Upper lobe of right lung (tissue), 1 donor: Measurements from ENCODE around the gene LMBRD1. TPM values are rescaled to one million over a fixed set of nuclear protein-coding genes. Genes with fewer than 3 reads are reported as not detected.

ENCODE experiments used
- ATAC-seq: fragments of 200-7000 bp; cut with Tn5 transposase; one replicate; pipeline ENCODE4 v1.9.1; 2020; ENCODE audit warnings: mild to moderate bottlenecking, moderate library complexity
- DNase-seq: peaks from one replicate; pipeline ENCODE4 v3.0.0-alpha.2; 2020
- H3K27ac ChIP-seq: fragments of 200-600 bp; one replicate; pipeline ENCODE4 v1.8.0; 2022
- H3K27me3 ChIP-seq: fragments of 200-600 bp; one replicate; pipeline ENCODE4 v1.8.0; 2022; ENCODE audit warnings: mild to moderate bottlenecking
- H3K36me3 ChIP-seq: fragments of 200-600 bp; one replicate; pipeline ENCODE4 v1.8.0; 2022
- H3K4me1 ChIP-seq: fragments of 200-600 bp; one replicate; pipeline ENCODE4 v1.8.0; 2022
- H3K4me3 ChIP-seq: fragments of 200-600 bp; one replicate; pipeline ENCODE4 v1.8.0; 2022; ENCODE audit warnings: mild to moderate bottlenecking
- H3K9me3 ChIP-seq: fragments of 200-600 bp; one replicate; pipeline ENCODE4 v1.8.0; 2022
- CTCF ChIP-seq: fragments of 200-600 bp; IDR thresholded peaks from one replicate; pipeline ENCODE4 v1.8.0; 2022; ENCODE audit warnings: antibody characterized with exemption
- intact Hi-C: fragments of 100-400 bp; cut with DNase I; formaldehyde crosslinking; loops from one replicate; pipeline ENCODE4 v1.11.0; 2022
- total RNA-seq: library from RNA; stranded (reverse); fragmentation: NEBNext Ultra II Directional; extraction: Animal tissue kit (Norgen Biotek cat#: 25700); gene quantifications from one replicate; pipeline ENCODE4 v1.2.1, GENCODE V29; 2021
- donor health status: DM: no; HTN: yes; CAD: no; lungs with severe emphysema.

The LMBRD1 gene
- total RNA-seq, 1 donor from 2014 or later = 66.7 TPM

DNA sequence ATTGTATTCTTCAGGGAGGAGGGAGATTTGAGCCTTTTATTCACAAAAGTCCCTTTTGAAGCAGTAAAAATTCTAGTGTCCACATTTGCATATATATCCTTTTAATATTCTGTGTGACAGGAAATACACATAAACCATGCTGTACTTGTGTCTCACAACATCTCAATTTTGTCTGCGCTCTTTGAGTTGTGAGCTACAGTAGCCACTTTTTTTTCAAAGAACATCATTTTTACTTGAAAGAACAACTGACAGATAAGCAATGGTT is 21.3 kb downstream of the LMBRD1 start:
- intact Hi-C loops = no loop called here
- no peak for ATAC-seq
- H3K27me3 ChIP-seq = no peaks in the 10 kb centered on the region
- no peaks in the 10 kb centered on the region for H3K4me1 ChIP-seq
- H3K9me3 ChIP-seq = no peaks in the 10 kb centered on the region
- H3K36me3 ChIP-seq = no peaks in the 10 kb centered on the region
- H3K27ac ChIP-seq = no peak overlapping the region
- DNase-seq = no peak
- no peak for TF ChIP-seq CTCF
- no peak overlapping the region for H3K4me3 ChIP-seq

- Histone ChIP-seq H3K36me3 (no peaks in the 10 kb centered on the region), H3K4me3 (no peak overlapping the region), H3K27me3 (no peaks in the 10 kb centered on the region), H3K9me3 (no peaks in the 10 kb centered on the region), H3K27ac (no peak overlapping the region), H3K4me1 (no peaks in the 10 kb centered on the region)
- no peak for TF ChIP-seq CTCF
- intact Hi-C loops = no loop called here
- ATAC-seq (no peak), DNase-seq (no peak)
Observed at GRCh38 chr6:69774740-69775584, 21.8 kb downstream of the LMBRD1 start.

DNA sequence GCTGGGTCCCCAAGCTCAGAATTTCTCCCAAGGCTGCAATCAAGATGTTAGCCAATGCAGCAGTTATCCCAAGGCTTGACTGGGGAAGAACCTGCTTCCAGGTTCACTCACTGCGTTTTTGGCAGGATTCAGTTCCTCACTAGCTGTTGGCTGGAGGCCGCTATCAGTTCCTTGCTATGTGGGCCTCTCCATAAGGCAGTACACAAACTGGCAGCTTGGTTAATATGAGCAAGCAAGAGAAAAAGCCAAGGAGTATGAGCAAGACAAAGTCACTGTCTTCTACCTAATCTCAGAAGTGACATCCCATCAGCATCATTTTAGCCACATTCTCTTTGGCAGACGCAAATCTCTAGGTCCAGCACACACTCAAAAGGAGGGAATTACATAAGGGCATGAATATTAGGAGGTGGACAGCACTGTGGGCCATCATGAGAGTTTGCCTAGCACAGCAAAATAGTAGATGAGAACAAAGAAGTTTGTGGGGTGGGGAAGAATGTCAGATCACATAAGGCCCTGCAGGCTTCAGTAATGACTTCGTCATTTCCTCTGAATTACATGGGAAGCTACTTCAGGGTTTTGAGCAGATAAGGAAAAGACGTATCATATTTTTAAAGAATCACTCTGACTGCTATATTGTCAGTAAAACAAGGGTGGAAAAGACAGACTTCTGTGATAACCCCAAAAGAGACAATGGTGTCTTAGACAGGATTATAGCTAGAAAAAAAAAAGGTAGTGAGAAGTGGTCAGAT is 25.5 kb downstream of the LMBRD1 start:
- no peaks in the 10 kb centered on the region for H3K27me3 ChIP-seq

DNA sequence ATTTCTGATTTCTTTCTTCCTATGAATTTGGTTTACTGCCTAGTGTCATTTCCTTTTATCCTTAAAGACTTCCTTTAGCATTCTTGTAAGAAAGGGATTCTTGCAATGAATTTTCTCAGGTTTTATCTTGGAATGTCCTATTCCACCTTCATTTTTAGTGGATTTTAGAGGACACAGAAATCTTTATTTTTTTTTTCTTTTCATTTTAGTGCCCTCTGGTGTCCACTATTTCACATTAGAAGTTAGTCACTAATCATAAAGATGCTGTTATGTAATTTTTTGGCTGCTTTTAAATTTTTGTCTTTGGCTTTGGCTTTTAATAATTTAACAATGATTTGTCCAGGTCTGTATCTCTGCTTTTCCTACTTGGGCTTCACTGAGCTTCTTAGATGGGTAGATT is 28.1 kb downstream of the LMBRD1 start:
- H3K36me3 ChIP-seq = no peaks in the 10 kb centered on the region
- ATAC-seq = no peak

More for the DNA sequence above, 25.5 kb downstream of the LMBRD1 start:
- no peak overlapping the region for H3K4me3 ChIP-seq
- H3K36me3 ChIP-seq = no peaks in the 10 kb centered on the region
- intact Hi-C loops = no loop called here
- no peak overlapping the region for H3K27ac ChIP-seq
- no peaks in the 10 kb centered on the region for H3K9me3 ChIP-seq
- DNase-seq = no peak
- no peak for ATAC-seq
- no peak for TF ChIP-seq CTCF
- no peaks in the 10 kb centered on the region for H3K4me1 ChIP-seq

GRCh38 chr6:69763763-69764162 is 33.0 kb downstream of the LMBRD1 start:
- intact Hi-C loops = no loop called here
- Histone ChIP-seq H3K27me3 (no peaks in the 10 kb centered on the region), H3K27ac (no peak overlapping the region), H3K4me1 (no peaks in the 10 kb centered on the region), H3K36me3 (no peaks in the 10 kb centered on the region), H3K9me3 (no peaks in the 10 kb centered on the region), H3K4me3 (no peak overlapping the region)
- DNase-seq (no peak), ATAC-seq (no peak)
- no peak for TF ChIP-seq CTCF

More for the DNA sequence above, 28.1 kb downstream of the LMBRD1 start:
- H3K4me3 ChIP-seq = no peak overlapping the region
- intact Hi-C loops = no loop called here
- no peaks in the 10 kb centered on the region for H3K4me1 ChIP-seq
- peak; percentile 6 for TF ChIP-seq CTCF
- no peak overlapping the region for H3K27ac ChIP-seq
- H3K27me3 ChIP-seq = no peaks in the 10 kb centered on the region
- no peaks in the 10 kb centered on the region for H3K9me3 ChIP-seq
- no peak for DNase-seq
